Measurements from ENCODE around the gene LEKR1.
"Not testable (repeated sequence)": the region's sequence is repeated elsewhere in the genome, so short reads cannot be mapped to it uniquely, and the experiment has no call there.

The LEKR1 gene

DNA sequence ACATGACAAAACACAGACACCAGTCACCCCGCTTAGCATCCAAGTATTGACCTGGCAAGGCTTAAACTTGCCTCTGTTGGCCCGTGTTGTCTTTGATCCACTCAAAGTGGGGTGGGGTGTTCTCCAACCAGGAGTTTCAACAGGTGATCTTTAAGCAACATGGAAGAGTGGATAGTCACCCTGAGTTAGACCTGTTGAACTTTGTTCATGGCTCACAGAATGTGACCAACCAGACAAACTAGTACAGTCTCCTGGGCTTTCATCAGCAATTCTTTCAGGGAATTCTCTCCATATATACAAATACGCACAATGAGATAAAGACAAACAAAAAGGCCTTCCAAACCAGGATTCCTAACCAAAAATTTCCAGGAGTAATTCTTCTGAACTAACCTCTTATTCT, 11.9 kb downstream of the LEKR1 start:
- no peak for DNase-seq

- DNase-seq: peak in 2 of 3 experiments; percentile 43 to 69
Observed at GRCh38 chr3:156840826-156841689, 14.9 kb downstream of the LEKR1 start.

GRCh38 chr3:156843071-156843808, 17.1 kb downstream of the LEKR1 start:
- no peak for DNase-seq

DNA sequence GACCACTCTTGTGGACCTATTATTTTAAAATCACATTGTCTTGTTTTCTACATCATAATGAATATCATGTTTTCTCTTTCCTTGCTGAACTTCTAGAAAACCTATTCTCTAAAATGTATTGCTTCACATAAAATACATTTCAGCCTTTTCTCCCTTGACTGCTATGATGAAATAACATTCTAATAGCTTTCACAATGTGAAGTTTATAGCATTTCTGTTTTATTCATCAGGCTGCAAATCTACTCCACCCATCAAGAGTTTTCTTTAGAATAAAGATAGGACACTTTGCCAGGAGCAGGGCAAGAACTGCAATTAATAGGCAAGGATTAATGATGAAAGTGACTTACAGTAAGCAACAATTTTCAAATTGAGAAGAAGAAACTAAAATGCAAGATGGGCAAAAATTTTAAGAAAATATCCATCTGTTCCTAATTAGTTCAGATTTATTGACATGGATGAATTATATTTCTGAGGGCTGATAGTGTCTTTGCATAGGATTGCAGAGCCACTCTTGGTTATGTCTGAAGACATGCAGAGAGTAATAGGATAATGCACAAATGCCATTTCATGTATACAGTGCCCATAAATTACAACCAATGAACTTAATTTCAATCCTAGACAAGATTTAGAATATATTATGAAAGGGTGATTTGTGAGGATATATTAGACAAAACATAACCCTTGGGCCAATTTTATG, 21.7 kb downstream of the LEKR1 start:
- DNase-seq: no peak

DNA sequence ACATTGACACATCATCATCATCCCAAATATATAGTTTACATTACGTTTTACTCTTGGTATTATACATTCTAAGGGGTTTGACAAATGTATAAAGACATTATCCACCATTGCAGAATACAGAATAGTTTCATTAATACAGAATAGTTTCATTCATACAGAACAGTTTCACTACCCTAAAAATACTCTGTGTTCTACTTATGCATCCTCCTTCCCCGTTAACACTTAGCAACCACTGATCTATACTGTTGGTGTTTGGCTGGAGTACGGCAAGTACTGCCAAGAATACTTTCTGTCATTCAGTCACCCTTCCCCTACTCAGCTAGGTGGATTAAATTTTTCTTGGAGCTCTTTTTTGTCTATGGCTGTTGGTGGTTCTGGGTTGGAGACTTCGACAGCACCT, 33.4 kb downstream of the LEKR1 start:
- no peak for DNase-seq

GRCh38 chr3:156860873-156861272, 34.7 kb downstream of the LEKR1 start:
- DNase-seq: no peak

GRCh38 chr3:156862338-156862737, 36.2 kb downstream of the LEKR1 start:
- DNase-seq: no peak

- DNase-seq: peak in 1 of 3 experiments; percentile 38
Observed at GRCh38 chr3:156865732-156866131, 39.6 kb downstream of the LEKR1 start.

DNA sequence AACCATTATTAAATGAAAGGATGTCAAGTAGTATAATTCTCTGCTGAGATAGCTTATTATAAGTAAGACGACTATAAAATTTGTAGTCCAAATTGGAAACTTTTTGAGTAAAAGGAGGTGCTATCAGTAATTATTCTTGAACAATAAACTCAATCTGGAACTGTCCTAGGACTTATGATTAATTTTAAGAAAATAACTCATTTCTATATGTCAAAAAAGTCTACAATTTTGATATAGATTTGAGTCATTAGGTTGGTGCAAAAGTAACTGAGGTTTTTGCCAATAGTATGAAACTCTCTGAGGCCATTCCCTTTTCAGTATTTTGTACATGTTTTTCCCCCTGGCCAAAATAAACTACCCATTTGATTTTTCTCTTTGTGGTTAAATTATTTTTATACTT, 41.0 kb downstream of the LEKR1 start:
- no peak for DNase-seq

GRCh38 chr3:156867920-156868319, 41.8 kb downstream of the LEKR1 start:
- DNase-seq: no peak

DNA sequence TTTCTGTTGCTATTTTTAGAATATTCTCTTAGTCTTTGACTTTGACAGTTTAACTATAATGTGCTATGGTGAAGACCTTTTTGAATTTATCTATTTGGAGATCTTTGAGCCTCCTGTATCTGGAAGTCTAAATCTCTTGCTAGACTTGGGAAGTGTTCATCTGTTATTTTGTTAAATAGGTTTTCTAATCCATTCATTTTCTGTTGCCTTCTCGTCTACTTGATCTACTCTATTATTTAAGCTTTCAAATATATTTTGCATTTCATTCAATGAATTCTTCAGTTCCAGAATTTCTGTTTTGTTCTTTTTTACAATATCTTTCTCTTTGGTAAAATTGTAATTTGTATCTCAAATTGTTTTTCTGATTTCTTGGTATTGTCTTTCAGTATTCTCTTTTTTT, 47.8 kb downstream of the LEKR1 start:
- DNase-seq: no peak

- DNase-seq: not testable (repeated sequence)
Observed at GRCh38 chr3:156879491-156879890, 53.3 kb downstream of the LEKR1 start.

- DNase-seq: no peak
Observed at GRCh38 chr3:156885761-156886160, 59.6 kb downstream of the LEKR1 start.

- no peak for DNase-seq
Observed at GRCh38 chr3:156888176-156888575, 62.0 kb downstream of the LEKR1 start.

GRCh38 chr3:156888576-156888975, 62.4 kb downstream of the LEKR1 start:
- no peak for DNase-seq

DNA sequence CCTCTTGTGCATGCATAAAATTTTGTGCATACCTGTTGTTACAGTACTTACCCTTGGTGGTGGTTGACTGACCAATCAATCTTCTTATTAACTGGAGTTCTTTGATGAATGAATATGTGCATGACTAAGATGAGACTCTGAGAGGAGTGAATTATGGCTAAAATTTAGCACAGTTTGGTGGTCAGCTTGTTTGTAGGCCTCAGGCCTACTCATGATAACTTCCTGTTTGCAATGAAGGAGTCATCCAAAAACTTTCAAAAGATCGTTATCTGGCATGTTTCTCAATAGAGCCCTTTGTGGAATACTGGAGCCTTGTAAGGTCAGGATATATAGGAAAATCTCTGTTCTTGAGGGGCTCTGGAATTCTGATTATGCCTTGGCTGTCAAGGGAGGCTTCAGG, 66.5 kb downstream of the LEKR1 start:
- no peak for DNase-seq

- not testable (repeated sequence) for DNase-seq
Observed at GRCh38 chr3:156895374-156895773, 69.2 kb downstream of the LEKR1 start.

GRCh38 chr3:156897851-156898250, 71.7 kb downstream of the LEKR1 start:
- not testable (repeated sequence) for DNase-seq

GRCh38 chr3:156898296-156898880, 72.2 kb downstream of the LEKR1 start:
- no peak for DNase-seq

GRCh38 chr3:156899951-156900350, 73.8 kb downstream of the LEKR1 start:
- DNase-seq: no peak

- DNase-seq: no peak
Observed at GRCh38 chr3:156902916-156903315, 76.8 kb downstream of the LEKR1 start.

GRCh38 chr3:156906275-156906674, 80.1 kb downstream of the LEKR1 start:
- no peak for DNase-seq

DNA sequence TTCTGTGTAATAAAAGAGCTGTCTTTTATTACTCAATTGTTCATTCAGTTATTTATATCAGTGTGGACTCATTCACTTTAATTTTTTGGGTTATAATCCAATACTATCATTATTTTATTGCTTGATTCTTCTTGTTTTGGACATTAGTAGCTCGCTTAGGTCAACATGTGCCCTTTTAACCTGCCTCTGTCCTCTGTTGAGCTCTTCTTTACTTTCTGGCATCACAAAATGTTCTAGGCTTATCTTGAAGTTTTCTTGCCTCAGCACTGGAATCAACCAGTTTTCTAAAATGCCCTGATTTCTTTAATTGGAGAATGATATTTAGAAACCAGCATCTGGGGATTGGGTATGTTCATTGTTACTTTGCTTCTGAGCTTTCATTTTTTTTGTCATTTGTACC, 82.2 kb downstream of the LEKR1 start:
- no peak for DNase-seq
